Measurements from ENCODE around the gene HIP1.
"Not testable (repeated sequence)": the region's sequence is repeated elsewhere in the genome, so short reads cannot be mapped to it uniquely, and the experiment has no call there.

HIP1 gene

DNA sequence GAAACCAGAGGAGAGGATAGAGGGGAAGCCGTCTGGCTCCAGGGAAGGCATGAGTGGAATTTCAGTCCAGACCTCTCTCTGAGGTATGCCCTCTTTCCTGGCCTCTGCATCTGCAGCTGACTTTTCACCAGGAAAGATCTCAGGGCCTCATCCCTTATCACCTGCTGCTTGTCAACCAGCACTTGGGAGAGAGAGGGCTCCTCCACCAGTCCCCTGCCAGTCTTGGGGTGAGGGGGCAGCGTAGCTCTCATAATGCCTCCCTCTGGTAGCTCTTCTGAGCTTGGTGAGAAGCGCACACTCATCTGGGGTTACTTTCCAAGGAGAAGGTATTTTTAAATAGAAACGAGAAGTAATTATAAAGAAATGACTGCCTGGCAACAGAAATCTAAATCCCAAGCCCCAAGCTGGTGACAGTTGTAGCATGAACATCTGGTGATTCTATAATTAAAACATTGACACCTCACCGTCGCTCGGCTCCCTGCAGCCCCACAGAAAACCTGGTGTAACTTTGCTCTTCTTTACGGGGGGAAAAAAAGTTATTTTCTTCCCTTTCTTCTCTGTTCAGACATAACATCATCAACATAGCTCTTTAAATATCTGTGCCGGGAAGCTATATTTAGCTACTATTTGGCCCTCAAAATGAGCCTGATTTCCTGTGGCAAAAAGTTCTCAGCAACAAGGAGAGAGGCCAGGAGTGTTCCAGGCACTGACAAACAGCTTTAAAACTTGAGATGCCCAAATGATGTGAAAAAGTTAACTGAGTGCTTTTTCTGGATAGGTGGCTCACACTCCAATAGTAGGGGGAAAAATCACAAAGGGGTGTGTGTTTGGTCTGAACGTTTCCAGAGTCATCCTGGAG, 26.9 kb downstream of the HIP1 start:
- peaks cover 19% of the 10 kb centered on the region for H3K9me3 Mint-ChIP-seq
- H3K4me1 Mint-ChIP-seq (ENCODE audit: low read depth), result peaks cover 10% of the 10 kb centered on the region
- H3K27me3 Mint-ChIP-seq, result peaks cover 2% of the 10 kb centered on the region
- DNase-seq, result no peak
- H3K27ac Mint-ChIP-seq, result no peak overlapping the region
- H3K36me3 Mint-ChIP-seq (ENCODE audit: low read depth), result peaks cover 6% of the 10 kb centered on the region
- H3K4me3 Mint-ChIP-seq, result no peak overlapping the region

DNA sequence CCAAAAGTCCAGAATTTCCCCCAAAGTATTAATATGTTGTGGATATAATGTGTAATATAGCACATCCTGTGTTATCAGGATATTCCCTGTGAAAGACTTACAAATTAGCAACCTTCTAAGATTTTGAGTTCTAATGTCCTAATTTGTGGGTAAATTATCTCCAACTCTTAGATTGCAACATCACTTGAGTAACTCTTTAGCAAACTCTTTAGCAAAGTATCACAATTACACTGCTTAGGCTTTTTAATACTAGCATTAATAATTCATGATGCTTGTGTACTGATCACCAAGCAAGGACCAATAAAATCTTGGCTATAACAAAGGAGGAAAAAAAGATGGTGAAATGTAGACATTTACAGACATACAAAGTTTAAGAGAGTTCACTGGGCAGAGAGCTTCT, 27.7 kb downstream of the HIP1 start:
- Mint-ChIP-seq H3K27me3 (peaks cover 2% of the 10 kb centered on the region), H3K4me3 (no peak overlapping the region), H3K36me3 (ENCODE audit: low read depth) (peaks cover 6% of the 10 kb centered on the region), H3K27ac (no peak overlapping the region), H3K4me1 (ENCODE audit: low read depth) (peaks cover 10% of the 10 kb centered on the region), H3K9me3 (peaks cover 19% of the 10 kb centered on the region)
- no peak for DNase-seq

DNA sequence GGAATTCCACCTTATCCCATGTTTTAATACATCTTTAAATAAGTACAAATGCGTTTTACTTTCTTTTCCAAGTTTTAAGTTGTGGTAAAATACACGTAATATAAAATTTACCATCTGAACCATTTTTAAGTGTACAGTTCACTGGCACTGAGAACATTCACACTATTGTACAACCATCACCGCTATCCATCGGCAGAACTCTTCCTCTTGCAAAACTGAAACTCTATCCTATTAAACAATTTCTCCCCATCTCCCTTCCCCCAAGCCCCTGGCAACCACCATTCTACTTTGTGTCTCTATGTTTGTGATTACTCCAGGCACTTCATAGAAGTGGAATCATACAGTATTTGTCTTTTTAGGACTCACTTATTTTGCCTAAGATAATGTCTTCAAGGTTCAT, 33.8 kb downstream of the HIP1 start:
- Mint-ChIP-seq H3K4me3 (no peak overlapping the region), H3K36me3 (ENCODE audit: low read depth) (peaks cover 3% of the 10 kb centered on the region), H3K9me3 (peaks cover 7% of the 10 kb centered on the region), H3K4me1 (ENCODE audit: low read depth) (no peaks in the 10 kb centered on the region), H3K27me3 (no peaks in the 10 kb centered on the region), H3K27ac (no peak overlapping the region)
- no peak for DNase-seq

DNA sequence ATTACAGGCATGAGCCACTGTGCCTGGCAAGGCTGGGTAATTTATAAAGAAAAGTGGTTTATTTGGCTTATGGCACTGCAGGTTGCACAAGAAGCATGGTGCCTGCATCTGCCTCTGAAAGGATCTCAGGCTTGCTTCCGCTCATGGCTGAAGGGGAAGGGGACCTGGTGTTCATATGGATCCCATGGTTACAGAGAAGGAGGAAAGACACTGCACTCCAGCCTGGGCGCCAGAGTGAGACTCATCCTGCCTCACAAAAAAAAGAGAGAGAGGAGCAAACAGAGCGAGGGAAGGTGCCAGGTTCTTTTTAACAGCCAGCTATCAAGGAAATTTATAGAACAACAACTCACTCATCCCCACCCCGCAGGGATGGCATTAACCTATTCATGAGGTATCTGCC, 36.2 kb downstream of the HIP1 start:
- no peaks in the 10 kb centered on the region for H3K36me3 Mint-ChIP-seq (ENCODE audit: low read depth)
- DNase-seq, result no peak
- H3K27me3 Mint-ChIP-seq, result no peaks in the 10 kb centered on the region
- no peaks in the 10 kb centered on the region for H3K4me1 Mint-ChIP-seq (ENCODE audit: low read depth)
- no peak overlapping the region for H3K4me3 Mint-ChIP-seq
- H3K27ac Mint-ChIP-seq, result no peak overlapping the region
- H3K9me3 Mint-ChIP-seq, result no peaks in the 10 kb centered on the region

DNA sequence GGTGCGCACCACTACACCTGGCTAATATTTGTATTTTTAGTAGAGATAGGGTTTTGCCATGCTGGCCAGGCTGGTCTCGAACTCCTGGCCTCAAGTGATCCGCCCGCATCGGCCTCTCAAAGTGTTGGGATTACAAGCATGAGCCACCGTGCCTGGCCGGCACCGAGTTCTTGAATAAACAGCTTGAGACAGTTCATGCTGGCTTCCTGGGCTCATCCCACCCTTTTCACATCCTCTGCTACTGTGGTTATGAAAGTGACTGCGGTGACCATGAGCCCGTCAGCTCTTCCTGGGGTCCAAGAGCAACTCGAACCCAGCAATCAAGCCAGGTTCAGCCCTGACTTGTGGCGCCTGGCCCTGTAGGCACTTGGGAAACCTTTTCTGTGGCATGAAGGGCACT, 38.7 kb downstream of the HIP1 start:
- Mint-ChIP-seq H3K27ac (no peak overlapping the region), H3K27me3 (no peaks in the 10 kb centered on the region), H3K4me3 (no peak overlapping the region), H3K4me1 (ENCODE audit: low read depth) (no peaks in the 10 kb centered on the region), H3K36me3 (ENCODE audit: low read depth) (no peaks in the 10 kb centered on the region), H3K9me3 (no peaks in the 10 kb centered on the region)
- DNase-seq, result no peak

DNA sequence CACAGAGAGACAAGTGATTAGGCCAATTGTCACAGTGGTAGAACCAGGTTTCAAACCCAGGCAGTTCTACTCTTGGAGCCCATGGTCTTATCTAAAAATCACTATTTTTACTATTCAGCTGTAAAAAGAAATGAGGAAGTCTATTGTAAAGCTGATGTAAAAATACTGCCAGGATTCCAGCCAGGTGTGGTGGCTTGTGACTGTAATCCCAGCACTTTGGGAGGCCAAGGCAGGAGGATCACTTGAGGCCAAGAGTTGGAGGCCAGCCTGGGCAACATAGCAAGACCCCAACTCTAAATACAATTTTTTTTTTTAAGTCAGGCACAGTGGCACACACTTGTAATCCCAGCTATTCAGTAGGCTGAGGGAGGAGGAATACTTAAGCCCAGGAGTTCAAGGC, 40.4 kb downstream of the HIP1 start:
- no peak for DNase-seq
- Mint-ChIP-seq H3K9me3 (no peaks in the 10 kb centered on the region), H3K4me1 (ENCODE audit: low read depth) (no peaks in the 10 kb centered on the region), H3K27me3 (no peaks in the 10 kb centered on the region), H3K4me3 (no peak overlapping the region), H3K27ac (no peak overlapping the region), H3K36me3 (ENCODE audit: low read depth) (no peaks in the 10 kb centered on the region)

DNA sequence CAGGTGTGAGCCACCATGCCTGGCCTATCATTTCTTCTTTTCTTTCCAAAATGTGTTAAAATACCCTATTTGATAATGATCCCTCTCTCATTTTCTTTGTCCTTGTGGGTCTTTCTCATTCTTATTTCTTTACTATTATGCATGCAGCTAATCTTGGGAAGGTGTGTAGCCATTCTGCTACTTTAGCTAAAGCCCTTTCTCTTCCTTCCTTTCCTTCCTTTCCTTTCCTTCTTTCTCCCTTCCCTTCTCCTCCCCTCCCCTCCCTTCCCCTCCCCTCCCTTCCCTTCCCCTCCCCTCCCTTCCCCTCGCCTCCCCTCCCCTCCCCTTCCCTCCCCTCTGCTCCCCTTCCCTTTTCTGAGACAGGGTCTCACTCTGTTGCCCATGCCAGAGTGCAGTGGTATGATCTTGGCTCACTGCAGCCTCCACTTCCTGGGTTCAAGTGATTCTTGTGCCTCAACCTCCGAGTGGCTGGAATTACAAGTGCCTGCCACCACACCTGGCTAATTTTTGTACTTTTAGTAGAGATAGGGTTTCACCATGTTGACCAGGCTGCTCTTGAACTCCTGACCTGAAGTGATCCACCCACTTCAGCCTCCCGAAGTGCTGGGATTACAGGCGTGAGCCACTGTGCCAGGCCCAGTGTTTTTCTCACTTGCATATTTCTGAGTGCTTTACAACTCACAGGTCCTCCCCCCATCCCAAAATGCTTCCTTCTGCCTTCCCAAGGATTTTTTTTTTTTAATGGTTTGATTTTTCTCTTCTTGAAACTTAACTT, 42.3 kb downstream of the HIP1 start:
- Mint-ChIP-seq H3K27ac (no peak overlapping the region), H3K4me3 (no peak overlapping the region), H3K27me3 (no peaks in the 10 kb centered on the region), H3K4me1 (ENCODE audit: low read depth) (no peaks in the 10 kb centered on the region), H3K9me3 (no peaks in the 10 kb centered on the region), H3K36me3 (ENCODE audit: low read depth) (no peaks in the 10 kb centered on the region)
- DNase-seq, result no peak

DNA sequence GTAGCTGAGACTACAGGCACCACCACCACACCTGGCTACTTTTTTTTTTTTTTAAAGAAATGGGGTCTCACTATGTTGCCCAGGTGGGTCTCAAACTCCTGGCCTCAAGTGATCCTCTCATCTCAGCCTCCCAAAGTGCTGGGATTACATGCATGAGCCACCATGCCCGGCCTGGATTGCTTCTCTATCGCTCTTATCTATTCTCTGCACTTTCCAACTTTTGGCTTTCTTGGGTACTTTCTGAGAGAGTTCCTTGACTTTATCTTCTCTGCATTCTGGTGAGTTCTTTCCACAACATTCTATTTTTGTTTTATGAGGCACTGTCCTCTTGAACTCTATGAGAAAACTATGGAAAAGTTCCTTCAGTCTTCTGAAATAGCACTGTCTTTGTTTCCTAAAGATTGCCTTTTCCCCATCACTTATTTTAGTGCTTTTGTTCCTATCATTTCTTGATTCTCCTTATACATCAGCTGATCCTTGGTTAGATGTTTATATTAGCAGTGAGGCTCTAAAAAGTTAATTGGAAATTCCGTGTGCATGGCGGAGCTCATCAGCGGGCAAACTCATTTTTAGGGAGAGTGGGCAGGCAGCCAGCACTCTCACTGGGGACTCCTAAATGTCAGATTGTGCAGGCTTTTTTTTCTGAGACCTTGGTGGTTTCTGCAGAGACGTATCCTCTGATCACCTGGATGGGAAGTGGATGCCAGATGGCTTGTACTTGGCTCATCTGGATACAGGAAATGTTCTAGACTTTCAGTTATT, 43.9 kb downstream of the HIP1 start:
- H3K4me3 Mint-ChIP-seq, result no peak overlapping the region
- no peaks in the 10 kb centered on the region for H3K9me3 Mint-ChIP-seq
- no peak overlapping the region for H3K27ac Mint-ChIP-seq
- no peak for DNase-seq
- no peaks in the 10 kb centered on the region for H3K4me1 Mint-ChIP-seq (ENCODE audit: low read depth)
- H3K27me3 Mint-ChIP-seq, result peaks cover 2% of the 10 kb centered on the region
- H3K36me3 Mint-ChIP-seq (ENCODE audit: low read depth), result no peaks in the 10 kb centered on the region

DNA sequence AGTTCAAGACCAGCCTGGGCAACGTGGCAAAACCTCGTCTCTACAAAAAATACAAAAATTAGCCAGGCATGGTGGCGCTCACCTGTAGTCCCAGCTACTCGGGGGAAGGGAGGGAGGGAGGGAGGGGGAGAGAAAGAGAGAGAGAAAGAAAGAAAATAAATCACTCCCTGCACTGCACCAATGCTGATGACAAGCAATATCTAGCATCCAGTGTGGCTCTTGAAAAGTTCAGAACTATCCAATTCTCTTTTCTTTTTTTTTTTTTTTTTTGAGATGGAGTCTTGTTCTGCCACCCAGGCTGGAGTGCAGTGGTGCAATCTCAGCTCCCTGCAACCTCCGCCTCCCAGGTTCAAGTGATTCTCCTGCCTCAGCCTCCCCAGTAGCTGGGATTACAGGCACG, 45.1 kb downstream of the HIP1 start:
- H3K27ac Mint-ChIP-seq, result not testable (repeated sequence)

DNA sequence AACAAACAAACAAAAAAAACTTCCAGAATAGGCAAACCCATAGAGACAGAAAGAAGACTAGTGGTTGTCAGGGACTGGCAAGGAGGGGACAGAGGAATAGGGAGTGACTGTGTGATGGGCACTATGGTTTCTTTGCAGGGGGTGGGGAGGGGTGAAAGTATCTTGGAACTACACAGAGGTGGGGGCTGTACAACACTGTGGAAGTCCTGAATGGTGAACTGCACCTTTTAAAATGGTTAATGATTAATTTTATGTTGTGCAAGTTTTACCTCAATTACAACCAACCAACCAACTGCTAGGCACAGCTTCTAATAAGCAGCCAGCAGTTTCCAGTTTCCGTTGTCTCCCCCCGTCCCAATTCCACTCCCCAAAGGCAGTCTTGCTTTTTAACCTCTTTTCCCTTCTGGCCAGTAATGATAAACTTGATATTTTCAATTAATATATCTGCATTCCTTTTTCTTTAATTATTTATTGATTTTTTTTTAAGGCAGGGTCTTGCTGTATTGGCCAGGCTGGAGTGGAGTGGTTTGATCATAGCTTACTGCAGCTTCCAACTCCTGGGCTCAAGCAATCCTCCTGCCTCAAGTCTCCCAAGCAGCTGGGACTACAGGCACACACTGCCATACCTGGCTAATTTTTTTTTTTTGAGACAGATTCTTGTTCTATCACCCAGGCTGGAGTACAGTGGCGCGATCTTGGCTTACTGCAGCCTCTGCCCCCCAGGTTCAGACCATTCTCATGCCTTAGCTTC, 46.8 kb downstream of the HIP1 start:
- no peak for DNase-seq
- H3K36me3 Mint-ChIP-seq (ENCODE audit: low read depth), result no peaks in the 10 kb centered on the region
- peaks cover 11% of the 10 kb centered on the region for H3K27me3 Mint-ChIP-seq
- H3K9me3 Mint-ChIP-seq, result no peaks in the 10 kb centered on the region
- no peaks in the 10 kb centered on the region for H3K4me1 Mint-ChIP-seq (ENCODE audit: low read depth)
- H3K4me3 Mint-ChIP-seq, result no peak overlapping the region
- H3K27ac Mint-ChIP-seq, result no peak overlapping the region

More for the DNA sequence above, 45.1 kb downstream of the HIP1 start:
- not testable (repeated sequence) for H3K9me3 Mint-ChIP-seq; DNase-seq; H3K27me3 Mint-ChIP-seq; H3K36me3 Mint-ChIP-seq (ENCODE audit: low read depth); H3K4me1 Mint-ChIP-seq (ENCODE audit: low read depth); H3K4me3 Mint-ChIP-seq

DNA sequence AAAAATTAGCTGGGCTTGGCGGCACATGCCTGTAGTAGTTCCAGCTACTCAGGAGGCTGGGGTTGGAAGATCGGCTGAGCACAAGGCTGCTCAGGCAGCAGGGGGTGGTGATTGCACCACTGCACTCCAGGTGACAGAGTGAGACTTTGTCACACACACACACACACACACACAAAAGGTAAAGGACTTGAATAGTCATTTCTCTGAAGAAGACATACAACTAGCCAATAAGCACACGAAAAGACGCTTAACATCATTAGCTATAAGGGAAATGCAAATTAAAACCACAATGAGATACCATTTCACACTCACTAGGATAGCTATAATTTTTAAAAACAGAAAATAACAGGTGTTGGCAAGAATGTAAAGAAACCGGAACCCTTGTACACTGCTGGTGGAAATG, 48.6 kb downstream of the HIP1 start:
- H3K9me3 Mint-ChIP-seq, result no peaks in the 10 kb centered on the region
- no peaks in the 10 kb centered on the region for H3K4me1 Mint-ChIP-seq (ENCODE audit: low read depth)
- DNase-seq, result no peak
- no peak overlapping the region for H3K27ac Mint-ChIP-seq
- H3K4me3 Mint-ChIP-seq, result no peak overlapping the region
- H3K36me3 Mint-ChIP-seq (ENCODE audit: low read depth), result no peaks in the 10 kb centered on the region
- peaks cover 11% of the 10 kb centered on the region for H3K27me3 Mint-ChIP-seq

DNA sequence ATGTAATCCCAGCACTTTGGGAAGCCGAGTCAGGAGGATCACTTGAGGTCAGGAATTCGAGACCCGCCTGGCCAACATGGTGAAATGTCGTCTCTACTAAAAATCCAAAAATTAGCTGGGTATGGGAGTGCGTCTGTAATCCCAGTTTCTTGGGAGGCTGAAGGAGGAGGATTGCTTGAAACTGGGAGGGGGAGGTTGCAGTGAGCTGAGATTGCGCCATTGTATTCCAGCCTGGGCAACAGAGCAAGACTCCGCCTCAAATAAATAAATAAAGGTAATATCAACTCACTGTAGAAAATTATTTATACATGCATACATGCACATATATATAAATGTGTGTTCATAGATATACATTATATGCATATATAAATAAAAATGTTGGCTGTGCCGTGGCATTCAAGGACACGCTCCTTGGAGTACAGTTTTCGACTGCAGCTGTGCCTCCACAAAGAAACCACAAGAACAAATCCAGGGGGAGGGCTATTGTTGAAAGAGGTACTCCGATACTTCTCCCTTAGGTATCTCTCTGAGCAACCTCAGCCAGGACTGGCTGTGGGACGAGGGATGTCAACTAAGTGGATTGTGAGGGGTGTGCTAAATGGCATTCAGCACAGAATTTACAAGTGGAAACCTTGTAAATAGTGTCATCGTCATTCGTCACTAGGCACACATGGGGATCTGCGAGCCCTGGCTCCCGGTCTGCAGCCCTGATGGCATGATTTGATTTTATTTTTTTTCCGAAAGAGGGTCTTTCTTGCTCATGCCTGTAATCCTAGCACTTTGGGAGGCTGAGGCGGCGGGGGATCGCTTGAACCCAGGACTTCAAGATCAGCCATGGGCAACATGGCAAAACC, 49.3 kb downstream of the HIP1 start:
- Mint-ChIP-seq H3K27ac (no peak overlapping the region), H3K4me1 (ENCODE audit: low read depth) (no peaks in the 10 kb centered on the region), H3K36me3 (ENCODE audit: low read depth) (no peaks in the 10 kb centered on the region), H3K27me3 (peaks cover 11% of the 10 kb centered on the region), H3K9me3 (no peaks in the 10 kb centered on the region), H3K4me3 (no peak overlapping the region)
- no peak for DNase-seq

DNA sequence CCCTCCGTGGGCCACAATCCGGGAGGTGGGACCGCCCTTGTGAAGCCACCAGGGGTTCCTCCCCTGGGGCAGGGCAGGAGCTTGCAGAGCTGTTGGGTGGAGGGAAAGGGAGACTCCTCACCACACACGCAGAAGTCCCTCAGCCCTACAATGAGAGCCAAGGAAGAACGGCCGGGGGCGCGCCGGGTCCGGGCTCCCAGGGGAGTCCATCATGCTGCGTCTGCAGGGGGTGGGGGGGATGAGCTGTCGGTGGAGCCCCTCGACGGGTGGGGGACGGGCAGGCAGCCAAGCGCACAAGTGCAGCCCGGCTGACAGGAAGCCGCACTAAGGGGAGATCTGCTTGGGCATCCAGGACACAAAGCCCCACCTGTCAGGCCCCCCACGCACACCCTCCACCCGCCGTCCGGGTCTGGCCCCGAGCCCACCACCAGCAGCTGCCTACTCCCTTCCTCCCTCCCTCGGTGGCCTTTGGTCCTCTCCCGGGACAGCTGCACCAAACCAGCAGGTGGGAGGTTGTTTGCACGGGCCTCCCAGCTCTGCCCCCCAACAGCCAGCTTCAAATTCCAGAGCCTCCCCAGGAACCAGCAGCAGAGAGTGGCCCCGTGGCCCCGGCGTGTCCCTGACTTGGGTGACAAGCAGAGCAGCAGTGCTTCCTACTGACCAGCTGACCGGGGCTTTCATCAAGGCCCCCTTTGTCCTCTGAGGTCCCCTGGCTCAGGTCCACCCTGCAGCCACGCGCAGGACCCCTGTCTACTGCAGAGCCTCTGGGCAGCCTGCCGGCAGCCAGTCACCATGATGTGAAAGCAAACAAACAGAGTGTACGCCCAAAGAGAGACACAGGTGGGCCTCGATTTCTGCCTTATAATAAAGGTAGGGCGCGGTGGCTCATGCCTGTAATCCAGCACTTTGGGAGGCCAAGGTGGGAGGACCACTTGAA, 50.3 kb downstream of the HIP1 start:
- H3K27me3 Mint-ChIP-seq, result peaks cover 11% of the 10 kb centered on the region
- no peak overlapping the region for H3K27ac Mint-ChIP-seq
- no peaks in the 10 kb centered on the region for H3K9me3 Mint-ChIP-seq
- no peak overlapping the region for H3K4me3 Mint-ChIP-seq
- DNase-seq, result no peak
- no peaks in the 10 kb centered on the region for H3K4me1 Mint-ChIP-seq (ENCODE audit: low read depth)
- H3K36me3 Mint-ChIP-seq (ENCODE audit: low read depth), result no peaks in the 10 kb centered on the region
